ENCODE measurements around the gene ENO4.

- TF ChIP-seq CTCF (IDR thresholded peaks at IDR 0.05) (no peak), POLR2A (IDR thresholded peaks at IDR 0.05) (no peak)
Measured at GRCh38 chr10:116836902-116837523, 12.3 kb upstream of the ENO4 start.

Data from prostate gland (tissue), 2 donors.